Measurements from ENCODE around the gene CCDC9B. TPM values are rescaled to one million over a fixed set of nuclear protein-coding genes. Genes with fewer than 3 reads are reported as not detected.

Gene CCDC9B
- total RNA-seq, 2 donors from 2014 or later = 1.6 to 2.8 TPM

DNA sequence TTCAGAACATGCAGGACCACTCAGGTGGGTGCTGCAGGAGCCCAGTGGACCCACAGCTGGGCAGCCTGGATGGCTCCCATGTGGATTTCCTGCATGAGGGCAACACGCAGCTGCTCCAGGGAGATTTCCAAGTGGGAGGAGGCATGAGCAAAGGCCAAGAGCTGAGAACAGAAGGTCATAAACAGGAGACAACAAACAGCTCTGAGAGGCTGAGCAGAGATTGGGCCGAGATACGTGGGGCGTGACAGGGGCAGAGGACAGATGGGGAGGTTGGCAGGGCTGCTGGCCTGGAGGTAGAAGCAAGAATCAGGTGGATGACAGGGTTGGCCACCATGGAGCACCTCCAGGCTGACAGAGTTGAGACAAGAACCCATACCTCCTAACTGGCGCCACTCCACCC lies 13.0 kb upstream of the CCDC9B start:
- no peak for ATAC-seq
- DNase-seq (ENCODE audit: low spot score in 2 of 2) = no peak
- H3K36me3 Mint-ChIP-seq = no peaks in the 10 kb centered on the region
- H3K27ac Mint-ChIP-seq = no peak overlapping the region
- H3K9me3 Mint-ChIP-seq = no peaks in the 10 kb centered on the region

DNA sequence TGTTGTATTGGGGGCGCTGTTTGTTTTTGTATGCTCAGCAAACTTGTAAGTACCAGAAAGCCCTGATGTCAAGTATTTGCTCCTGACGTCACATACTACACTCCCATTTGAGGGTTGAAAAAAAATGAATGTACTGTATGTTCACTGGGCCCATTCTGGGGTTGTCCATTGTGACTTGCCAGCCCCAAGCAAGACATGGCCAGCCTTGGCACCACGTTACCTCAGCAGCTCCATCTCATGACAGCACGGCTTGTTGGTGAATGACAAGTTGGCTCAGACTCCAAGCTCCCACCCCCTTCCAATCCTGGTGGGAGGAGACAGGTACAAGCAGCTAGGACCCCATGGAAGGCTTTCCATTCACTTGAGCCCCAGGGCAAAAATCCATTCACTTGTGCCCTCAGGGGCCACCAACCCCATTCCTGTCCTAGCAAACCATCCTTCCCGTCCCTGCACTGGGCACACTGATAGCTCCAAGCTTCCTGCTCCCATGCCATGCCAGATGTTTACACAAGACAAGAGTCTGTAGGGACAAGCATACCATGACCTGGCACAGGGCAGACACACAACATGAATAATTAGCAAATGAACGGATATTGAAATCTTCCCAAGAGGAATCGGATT lies 11.7 kb upstream of the CCDC9B start:
- DNase-seq (ENCODE audit: low spot score in 2 of 2) (no peak), ATAC-seq (no peak)
- no peak overlapping the region for H3K27ac Mint-ChIP-seq
- no peaks in the 10 kb centered on the region for H3K9me3 Mint-ChIP-seq
- H3K36me3 Mint-ChIP-seq = no peaks in the 10 kb centered on the region

DNA sequence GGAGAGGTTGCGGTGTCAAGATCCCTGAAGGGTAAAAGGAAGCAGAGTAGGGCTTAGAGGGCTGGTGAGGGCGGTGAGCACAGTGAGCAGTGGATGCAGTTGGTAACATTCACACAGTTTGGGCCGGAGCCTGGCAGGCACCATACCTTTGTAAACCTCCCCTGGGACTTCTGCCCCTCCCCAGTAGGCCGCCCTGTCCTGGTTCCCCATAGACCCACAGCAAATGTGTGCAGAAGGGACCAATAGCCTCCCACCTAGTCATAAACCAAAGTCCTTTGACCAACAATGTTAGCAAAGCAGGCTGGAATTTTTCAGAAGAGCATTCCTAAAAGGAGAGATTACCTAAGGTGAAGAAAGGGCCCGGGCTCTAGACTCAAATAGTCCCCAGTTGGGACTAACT lies 8.4 kb upstream of the CCDC9B start:
- ATAC-seq = no peak

DNA sequence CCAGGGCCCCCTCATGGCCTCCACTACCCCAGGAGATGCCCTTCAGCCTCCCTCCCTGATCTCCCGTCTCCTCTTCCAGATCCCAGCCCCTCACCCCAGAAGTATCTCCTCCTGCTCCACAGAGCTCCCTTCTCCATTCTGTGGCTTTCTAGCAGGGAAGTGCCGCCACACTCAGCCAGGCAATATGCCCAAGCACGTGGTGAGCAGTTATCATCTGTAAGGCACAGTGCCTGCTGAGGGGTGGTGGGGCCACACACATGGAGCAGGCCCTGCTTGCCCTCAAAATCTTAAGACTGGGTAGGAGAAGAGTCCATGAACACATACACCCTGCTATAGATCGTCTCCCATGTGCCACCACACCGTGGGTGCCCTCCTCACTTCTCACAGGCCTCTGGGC lies 7.7 kb upstream of the CCDC9B start:
- Mint-ChIP-seq H3K27ac (peak overlapping the region; percentile 34 to 66), H3K9me3 (no peaks in the 10 kb centered on the region), H3K36me3 (no peaks in the 10 kb centered on the region)
- DNase-seq (ENCODE audit: low spot score in 2 of 2) = no peak
- ATAC-seq = no peak

More for the DNA sequence above, 8.4 kb upstream of the CCDC9B start:
- no peaks in the 10 kb centered on the region for H3K9me3 Mint-ChIP-seq
- H3K27ac Mint-ChIP-seq = no peak overlapping the region
- H3K36me3 Mint-ChIP-seq = no peaks in the 10 kb centered on the region
- DNase-seq (ENCODE audit: low spot score in 2 of 2) = no peak

DNA sequence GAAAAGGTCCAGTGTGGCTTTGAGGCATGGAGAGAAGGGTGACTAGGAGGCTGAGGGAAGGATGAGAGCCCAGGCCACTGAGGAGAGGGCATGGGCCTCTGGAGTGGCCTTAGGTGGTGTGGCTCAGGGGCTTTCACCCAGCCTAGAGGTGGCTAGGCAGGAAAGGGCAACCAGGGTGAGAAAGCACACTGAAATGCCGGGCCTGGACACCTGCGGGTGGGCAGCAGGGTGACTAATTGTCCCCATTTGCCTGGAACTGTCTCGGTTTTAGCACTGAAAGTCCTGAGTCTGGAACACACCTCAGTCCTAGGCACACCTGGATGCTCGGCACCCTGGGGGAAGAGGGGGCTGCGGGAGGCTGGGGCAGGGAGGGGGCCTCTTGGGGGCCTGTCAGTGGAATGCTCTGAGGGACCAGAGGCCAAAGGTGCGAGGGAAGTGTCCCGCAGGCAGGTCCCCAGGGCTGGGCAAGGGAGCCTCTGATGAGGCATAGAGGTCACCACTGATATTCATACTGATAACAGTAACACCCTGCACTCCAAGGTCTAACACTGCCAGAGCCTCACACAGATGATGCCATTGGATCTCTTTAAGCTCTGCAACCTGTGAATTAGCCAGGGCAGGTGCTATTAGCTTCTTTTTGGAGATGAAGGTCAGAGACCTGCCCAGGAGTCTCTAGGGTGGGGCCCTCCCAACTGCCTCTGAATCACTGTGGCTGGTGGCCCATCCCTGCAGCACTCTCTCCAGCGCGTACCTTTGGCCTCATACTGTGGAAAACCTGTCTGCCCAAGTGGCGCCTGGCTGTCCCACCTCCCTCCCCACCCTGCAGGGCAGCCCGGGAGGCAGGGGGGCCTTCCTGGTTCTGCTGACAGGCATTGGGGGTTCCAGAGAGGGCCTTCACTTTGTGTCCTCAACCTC lies 7.1 kb upstream of the CCDC9B start:
- peak overlapping the region in 1 of 2 donors; percentile 66 for H3K27ac Mint-ChIP-seq
- no peaks in the 10 kb centered on the region for H3K9me3 Mint-ChIP-seq
- no peak for DNase-seq (ENCODE audit: low spot score in 2 of 2)
- no peak for ATAC-seq
- H3K36me3 Mint-ChIP-seq = no peaks in the 10 kb centered on the region

DNA sequence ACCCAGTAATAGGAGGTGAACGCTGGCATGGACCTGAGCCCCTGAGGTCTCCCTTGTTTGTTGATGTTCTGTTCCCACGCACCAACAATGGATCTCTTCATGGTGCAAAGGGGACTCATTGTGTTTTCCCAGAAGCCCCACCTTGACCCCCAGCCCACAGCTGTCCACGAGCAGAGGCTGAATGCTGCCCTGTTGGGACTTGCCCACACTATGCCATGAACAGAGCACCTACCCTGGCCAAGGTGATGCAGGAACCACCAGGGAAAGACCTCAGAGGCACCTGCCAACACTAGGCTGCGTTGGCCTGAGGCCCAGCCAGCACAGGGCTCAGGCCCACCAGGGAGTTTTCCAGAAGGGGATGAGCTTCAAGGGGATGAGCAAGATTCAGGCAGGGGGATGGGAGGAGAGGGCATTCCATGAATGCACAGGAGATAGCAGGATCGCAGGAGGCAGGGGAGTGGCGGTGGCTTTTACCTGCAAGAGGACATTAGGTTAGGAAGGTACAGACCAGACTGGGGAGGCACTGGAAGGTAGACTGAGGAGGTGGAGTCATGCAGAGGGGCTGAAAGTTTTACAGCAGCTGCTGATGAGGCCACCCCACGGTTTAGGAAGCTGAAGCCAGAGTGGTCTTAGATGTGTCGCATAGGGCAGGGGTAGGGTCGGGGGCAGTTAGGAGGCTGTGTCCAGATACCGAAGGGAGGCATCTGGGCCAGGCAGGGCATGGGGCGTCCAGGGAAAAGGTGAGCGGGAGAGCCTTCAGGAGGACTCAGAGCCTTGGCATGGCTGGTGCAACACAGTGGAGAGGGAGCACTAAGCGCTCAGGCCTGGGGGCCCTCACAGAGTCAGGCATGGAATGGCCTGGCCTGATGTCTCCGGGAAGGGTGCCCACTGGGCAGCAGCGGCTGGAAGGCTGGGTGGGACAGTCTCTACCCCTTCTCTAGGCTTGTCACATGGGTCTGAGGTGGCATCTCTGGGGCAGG lies 6.1 kb upstream of the CCDC9B start:
- DNase-seq (ENCODE audit: low spot score in 2 of 2) (no peak), ATAC-seq (no peak)
- no peak overlapping the region for H3K27ac Mint-ChIP-seq
- H3K9me3 Mint-ChIP-seq = no peaks in the 10 kb centered on the region
- H3K36me3 Mint-ChIP-seq = no peaks in the 10 kb centered on the region

DNA sequence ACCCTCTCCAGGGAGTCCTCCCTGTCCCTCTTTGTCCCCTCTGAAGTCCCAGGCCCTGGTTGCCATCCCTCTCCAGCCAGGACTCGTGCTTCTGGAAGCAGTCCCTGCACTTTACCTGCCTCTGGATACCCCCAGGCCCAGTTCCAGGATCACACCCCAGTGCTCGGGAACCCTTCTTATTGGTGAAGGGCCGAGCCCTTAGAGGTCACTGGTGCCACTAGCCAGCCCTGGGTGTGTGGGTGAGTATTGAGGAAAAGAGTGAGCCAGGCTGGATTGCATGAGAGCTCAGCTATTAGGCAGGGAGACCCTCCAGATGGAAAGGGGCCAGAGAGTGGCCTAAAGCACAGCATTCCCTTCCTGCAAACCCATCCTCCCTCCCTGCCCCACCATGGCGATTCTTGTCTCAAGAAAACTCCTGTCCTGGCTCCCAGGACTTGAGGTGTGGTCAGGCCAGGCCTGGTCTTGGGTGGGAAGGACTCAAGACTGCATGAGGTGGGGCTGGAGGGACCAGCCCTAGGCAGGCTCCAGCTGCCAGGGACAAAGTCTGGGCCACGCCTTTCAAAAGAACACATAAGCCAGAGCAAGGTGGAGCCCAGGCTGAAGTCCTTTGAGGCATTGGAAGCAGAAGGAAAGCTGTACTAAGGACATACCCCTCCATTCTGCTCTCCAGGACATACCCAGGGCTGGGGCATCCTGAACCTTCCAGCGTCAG lies 5.3 kb upstream of the CCDC9B start:
- Mint-ChIP-seq H3K36me3 (no peaks in the 10 kb centered on the region), H3K27ac (no peak overlapping the region), H3K9me3 (no peaks in the 10 kb centered on the region)
- no peak for ATAC-seq
- DNase-seq (ENCODE audit: low spot score in 2 of 2) = no peak

DNA sequence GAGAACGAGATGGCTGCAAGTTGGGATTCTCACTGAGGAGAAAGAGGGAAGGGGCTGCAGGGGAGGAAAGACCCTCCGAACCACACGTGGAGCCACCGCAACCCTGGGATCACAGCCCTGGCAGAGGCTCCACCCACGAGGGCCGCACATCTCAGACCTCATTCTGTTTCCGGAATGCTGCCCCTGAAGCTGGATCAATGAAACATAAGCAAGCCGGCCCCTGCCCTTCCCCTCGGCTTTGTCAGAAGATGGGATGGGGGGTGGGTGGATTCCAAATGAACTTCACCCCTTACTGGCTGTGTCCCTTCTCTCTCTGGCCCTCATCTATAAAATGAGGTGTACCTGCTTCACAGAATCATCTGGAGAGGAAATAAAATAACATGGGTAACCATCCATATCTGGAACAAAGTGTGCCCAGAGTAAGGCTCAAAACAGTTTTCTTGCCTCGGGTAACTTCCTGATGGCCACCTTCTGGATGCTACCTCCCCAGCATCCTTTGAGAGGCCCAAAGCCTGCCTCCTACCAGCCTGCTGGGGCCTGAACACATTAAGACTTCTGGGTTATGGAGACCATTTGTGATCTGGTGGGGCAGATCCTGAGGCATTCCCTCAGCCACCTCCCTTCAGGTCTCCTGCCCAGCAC lies 4.6 kb upstream of the CCDC9B start:
- Mint-ChIP-seq H3K9me3 (no peaks in the 10 kb centered on the region), H3K27ac (no peak overlapping the region), H3K36me3 (no peaks in the 10 kb centered on the region)
- DNase-seq (ENCODE audit: low spot score in 2 of 2) (no peak), ATAC-seq (no peak)

DNA sequence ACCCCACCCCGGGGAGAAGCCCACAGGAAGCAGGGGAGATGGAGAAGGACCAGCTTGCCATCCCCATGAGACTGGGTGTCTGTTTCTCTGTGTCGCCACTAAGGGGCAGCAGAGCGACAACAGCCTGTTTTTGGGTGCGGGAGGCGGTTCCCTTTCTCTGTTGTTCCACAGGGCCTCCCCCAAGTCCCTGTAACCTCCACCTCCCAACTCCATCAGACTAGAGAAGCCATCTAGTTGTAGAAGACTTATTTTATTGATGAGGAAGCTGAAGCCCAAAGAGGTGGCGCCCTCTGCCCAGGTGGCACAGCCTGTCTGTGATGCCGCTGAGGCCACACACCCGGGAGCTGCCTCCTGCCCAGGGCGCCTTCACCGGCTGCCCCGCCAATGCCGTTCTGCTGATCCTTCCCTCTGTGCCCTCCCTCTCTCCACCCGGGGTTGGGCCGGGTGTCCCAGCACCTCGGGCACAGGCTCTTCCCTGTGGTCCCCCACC lies 3.9 kb upstream of the CCDC9B start:
- H3K36me3 Mint-ChIP-seq = no peaks in the 10 kb centered on the region
- ATAC-seq (peak; percentile 83 to 85), DNase-seq (ENCODE audit: low spot score in 2 of 2) (peak in 1 of 2 donors; percentile 74)
- no peak overlapping the region for H3K27ac Mint-ChIP-seq
- H3K9me3 Mint-ChIP-seq = no peaks in the 10 kb centered on the region

DNA sequence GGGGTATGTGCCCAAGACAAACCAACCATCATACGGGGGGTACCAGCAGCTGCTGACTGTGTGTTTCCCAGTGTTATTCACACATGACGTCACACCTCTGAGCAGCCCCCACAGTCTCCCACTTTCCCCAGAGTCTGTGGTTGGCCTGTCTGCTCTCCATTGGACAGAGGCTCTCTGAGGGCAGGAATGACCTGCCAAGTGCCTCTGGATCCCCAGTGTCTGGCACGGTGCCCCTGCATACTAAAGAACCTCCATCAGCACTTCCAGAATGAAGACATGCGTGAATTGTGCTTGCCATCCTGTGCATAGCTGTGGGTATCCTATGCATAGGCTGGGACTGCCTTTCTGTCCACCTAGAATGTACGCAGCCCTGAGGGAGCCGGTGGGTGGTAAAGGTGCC lies 3.5 kb upstream of the CCDC9B start:
- no peaks in the 10 kb centered on the region for H3K36me3 Mint-ChIP-seq
- no peak overlapping the region for H3K27ac Mint-ChIP-seq
- ATAC-seq = peak in 1 of 2 donors; percentile 15

DNA sequence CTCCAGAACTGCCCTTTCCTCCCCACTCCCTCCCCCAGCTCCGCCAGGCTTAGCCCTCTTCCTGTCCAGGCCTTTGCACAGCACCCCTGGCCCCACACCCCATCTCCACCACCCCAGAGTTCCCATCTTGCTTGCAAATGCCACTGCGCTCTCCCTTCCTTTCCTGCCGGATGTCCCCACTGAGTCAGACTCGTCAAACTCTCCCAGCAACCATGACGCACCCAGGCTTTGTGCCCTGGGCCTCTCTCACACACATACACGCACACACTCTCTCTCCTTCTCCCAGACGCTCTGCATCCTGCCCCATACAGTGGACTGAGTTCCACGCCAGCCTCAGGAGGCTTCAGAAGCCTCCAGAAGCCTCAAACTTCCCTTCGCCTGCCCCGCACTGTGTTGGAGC lies 2.8 kb upstream of the CCDC9B start:
- no peak for ATAC-seq
- H3K27ac Mint-ChIP-seq = no peak overlapping the region
- DNase-seq (ENCODE audit: low spot score in 2 of 2) = no peak
- H3K9me3 Mint-ChIP-seq = no peaks in the 10 kb centered on the region
- H3K36me3 Mint-ChIP-seq = no peaks in the 10 kb centered on the region

More for the DNA sequence above, 3.5 kb upstream of the CCDC9B start:
- no peak for DNase-seq (ENCODE audit: low spot score in 2 of 2)
- H3K9me3 Mint-ChIP-seq = no peaks in the 10 kb centered on the region

DNA sequence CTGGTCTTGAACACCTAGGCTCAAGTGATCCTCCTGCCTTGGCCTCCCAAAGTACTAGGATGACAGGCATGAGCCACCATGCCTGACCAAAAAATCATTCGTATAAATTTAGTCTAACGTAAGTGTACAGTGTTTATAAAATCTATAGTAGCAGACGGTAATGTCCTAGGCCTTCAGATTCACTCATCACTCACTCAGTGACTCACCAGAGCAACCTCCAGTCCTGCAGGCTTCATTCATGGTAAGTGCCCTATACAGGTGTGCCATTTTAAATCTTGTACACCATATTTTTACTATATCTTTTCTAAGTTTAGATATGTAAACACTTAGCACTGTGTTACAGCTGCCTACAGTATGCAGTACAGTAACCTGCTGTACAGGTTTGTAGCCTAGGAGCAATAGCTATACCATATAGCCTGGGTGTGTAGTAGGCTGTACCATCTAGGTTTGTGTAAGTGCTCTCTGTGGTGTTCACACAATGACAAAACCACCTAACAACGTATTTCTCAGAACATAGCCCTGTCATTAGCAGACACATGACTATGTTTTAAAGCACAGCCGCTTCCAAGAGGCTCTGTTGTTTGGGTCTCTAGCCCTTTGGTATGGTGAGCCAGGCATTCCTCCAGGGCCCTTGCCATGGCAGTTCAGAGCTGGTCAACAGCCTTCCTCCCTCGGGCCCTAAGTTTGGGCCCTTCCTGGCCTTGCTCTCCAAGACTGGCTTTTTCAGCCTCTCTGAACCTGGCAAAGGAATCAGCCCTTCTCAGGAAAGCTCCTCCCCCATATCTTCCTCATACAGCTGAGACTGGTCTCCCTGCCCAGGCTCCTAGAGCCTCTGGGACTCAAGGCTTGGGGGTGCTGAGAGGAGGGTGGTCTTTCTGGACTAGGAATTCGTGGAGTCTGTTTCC lies 1.9 kb upstream of the CCDC9B start:
- H3K9me3 Mint-ChIP-seq = no peaks in the 10 kb centered on the region
- no peak for DNase-seq (ENCODE audit: low spot score in 2 of 2)
- no peak for ATAC-seq
- H3K36me3 Mint-ChIP-seq = no peaks in the 10 kb centered on the region
- no peak overlapping the region for H3K27ac Mint-ChIP-seq

DNA sequence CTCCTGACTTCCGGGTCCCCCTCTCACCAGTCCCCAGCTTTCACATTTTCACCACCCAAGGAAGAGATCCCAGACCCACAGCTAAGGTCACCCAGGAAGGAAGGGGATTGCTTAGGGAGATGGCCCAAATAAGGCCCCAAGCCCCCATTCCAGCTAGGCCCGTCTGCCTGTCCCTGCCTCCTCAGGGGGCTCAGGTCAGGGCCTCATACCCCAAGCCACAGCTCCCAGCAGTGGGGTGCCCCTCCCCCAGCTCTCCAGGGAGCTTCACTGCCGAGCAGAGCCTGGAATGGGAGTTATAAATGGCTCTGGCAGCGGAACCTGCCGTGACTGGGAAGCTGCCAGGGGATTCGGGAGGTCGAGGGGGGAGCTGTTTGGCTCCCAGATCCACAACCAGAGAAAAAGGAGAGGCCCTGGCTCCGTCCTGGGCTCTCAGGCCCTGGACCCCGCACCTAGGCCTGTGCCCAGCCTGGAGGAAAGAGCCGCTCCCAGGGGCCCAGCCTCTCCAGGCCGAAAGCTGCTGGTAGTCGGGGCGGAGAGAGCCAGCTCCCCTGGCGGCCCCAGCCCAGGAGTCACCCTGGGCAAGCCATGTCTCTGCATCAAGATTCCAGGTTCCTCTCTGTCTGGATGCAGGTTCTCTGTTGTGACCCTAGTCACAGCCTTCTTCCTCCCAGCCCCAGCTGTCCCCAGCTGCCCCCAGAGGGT lies 550 bp downstream of the CCDC9B start:
- ATAC-seq = no peak
- no peak overlapping the region for H3K27ac Mint-ChIP-seq
- no peaks in the 10 kb centered on the region for H3K9me3 Mint-ChIP-seq
- H3K36me3 Mint-ChIP-seq = no peaks in the 10 kb centered on the region
- no peak for DNase-seq (ENCODE audit: low spot score in 2 of 2)

DNA sequence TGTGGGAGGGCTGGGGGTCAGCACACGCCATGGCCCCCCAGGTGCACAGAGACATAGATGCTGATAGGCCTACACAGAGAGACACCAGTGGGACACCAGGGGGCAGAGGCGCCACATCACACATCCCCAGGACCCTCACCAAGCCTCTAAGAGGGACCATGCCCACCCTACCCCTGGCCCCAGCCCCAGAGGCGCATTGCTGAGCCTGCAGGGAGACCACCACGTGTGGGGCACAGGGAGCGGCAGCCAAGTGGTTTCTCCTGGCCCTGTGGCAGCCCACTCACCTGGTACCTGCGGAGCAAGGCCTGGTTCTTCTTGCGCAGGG lies 1.2 kb downstream of the CCDC9B start:
- Mint-ChIP-seq H3K36me3 (no peaks in the 10 kb centered on the region), H3K9me3 (no peaks in the 10 kb centered on the region), H3K27ac (no peak overlapping the region)
- no peak for ATAC-seq
- no peak for DNase-seq (ENCODE audit: low spot score in 2 of 2)

Data from activated naive CD4-positive, alpha-beta T cell treated with anti-CD3 and anti-CD28 coated beads, Interleukin-2, amount 50 U/mL, for 72 hours (primary cell).